Testis (tissue), 2 donors: ENCODE results near the gene TRPM3.

ENCODE experiments used
- POLR2A ChIP-seq: fragments of 450-650 bp; IDR thresholded peaks from one replicate; pipeline ENCODE4 v1.6.1; 2017; ENCODE audit warnings: antibody characterized with exemption, mild to moderate bottlenecking, moderate library complexity
- TF ChIP-seq, protein P1 (sequence below), 3 experiments: fragments of 450-650 bp in 2 of 3; fragments of 200-600 bp in 1 of 3; sonication (generic) in 1 of 3; IDR thresholded peaks; one replicate each; pipeline ENCODE4 v1.5.1; 2016 to 2019; ENCODE audit warnings: antibody characterized with exemption in 3 of 3, mild to moderate bottlenecking in 2 of 3, moderate library complexity in 1 of 3

- TF ChIP-seq, protein P1, sequence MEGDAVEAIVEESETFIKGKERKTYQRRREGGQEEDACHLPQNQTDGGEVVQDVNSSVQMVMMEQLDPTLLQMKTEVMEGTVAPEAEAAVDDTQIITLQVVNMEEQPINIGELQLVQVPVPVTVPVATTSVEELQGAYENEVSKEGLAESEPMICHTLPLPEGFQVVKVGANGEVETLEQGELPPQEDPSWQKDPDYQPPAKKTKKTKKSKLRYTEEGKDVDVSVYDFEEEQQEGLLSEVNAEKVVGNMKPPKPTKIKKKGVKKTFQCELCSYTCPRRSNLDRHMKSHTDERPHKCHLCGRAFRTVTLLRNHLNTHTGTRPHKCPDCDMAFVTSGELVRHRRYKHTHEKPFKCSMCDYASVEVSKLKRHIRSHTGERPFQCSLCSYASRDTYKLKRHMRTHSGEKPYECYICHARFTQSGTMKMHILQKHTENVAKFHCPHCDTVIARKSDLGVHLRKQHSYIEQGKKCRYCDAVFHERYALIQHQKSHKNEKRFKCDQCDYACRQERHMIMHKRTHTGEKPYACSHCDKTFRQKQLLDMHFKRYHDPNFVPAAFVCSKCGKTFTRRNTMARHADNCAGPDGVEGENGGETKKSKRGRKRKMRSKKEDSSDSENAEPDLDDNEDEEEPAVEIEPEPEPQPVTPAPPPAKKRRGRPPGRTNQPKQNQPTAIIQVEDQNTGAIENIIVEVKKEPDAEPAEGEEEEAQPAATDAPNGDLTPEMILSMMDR (IDR thresholded peaks at IDR 0.05) = no peak
- no peak for TF ChIP-seq POLR2A
Observed at GRCh38 chr9:71073494-71073893, 47.9 kb downstream of the TRPM3 start.
